ENCODE data around the gene CLEC16A. TPM values are rescaled to one million over a fixed set of nuclear protein-coding genes. Genes with fewer than 3 reads are reported as not detected.

CLEC16A gene
- total and polyA plus RNA-seq, 8 donors = 8.1 to 17.2 (median 10.7) TPM

GRCh38 chr16:11011326-11011725 lies 67.0 kb downstream of the CLEC16A start:
- 96 to 100% methylated on average over 1 of the region's 1 CpG for WGBS, 2 donors
- no peak for FAIRE-seq

GRCh38 chr16:11012841-11013240 lies 68.5 kb downstream of the CLEC16A start:
- no peaks in the 10 kb centered on the region for H3K9me3 ChIP-seq
- FAIRE-seq = no peak
- DNase-seq = no peak
- intact Hi-C loops (cut with DNase I) = no loop called here
- H3K4me1 ChIP-seq = no peaks in the 10 kb centered on the region
- 88 to 92% methylated on average over 8 of the region's 8 CpGs for WGBS, 2 donors
- no peak overlapping the region for H3K4me3 ChIP-seq
- no peak for ATAC-seq
- no peaks in the 10 kb centered on the region for H3K27me3 ChIP-seq
- no peak for TF ChIP-seq CTCF (IDR thresholded peaks at IDR 0.05)
- no peaks in the 10 kb centered on the region for H3K36me3 ChIP-seq
- no peak overlapping the region for H3K27ac ChIP-seq

More at GRCh38 chr16:11011326-11011725, 67.0 kb downstream of the CLEC16A start:
- H3K4me3 ChIP-seq = no peak overlapping the region
- H3K27me3 ChIP-seq = no peaks in the 10 kb centered on the region
- DNase-seq (no peak), ATAC-seq (no peak)
- H3K36me3 ChIP-seq = no peaks in the 10 kb centered on the region
- no peaks in the 10 kb centered on the region for H3K4me1 ChIP-seq
- intact Hi-C loops (cut with DNase I) = no loop called here
- H3K9me3 ChIP-seq = no peaks in the 10 kb centered on the region
- no peak overlapping the region for H3K27ac ChIP-seq
- TF ChIP-seq CTCF (IDR thresholded peaks at IDR 0.05) = no peak

DNA sequence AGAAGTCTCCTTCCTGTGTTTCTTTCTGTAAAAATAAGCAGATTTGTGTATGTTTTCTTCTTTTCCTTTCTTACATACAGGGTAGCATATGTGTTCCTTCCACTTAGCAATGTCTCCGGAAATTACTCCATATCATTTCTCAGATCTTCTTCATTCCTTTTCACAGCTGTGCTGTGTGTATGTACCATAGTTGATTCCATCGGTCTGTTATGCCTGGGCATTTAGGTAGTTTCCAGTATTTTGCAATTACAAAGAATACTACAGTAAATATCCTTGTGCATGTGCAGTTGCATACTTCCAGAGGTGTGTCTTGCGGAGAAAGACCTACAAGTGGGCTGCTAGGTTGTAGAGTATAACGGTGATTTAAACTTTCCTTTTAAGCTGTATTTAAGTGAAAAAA lies 69.8 kb downstream of the CLEC16A start:
- Histone ChIP-seq H3K9me3 (no peaks in the 10 kb centered on the region), H3K4me3 (no peak overlapping the region), H3K36me3 (no peaks in the 10 kb centered on the region), H3K27ac (no peak overlapping the region), H3K4me1 (no peaks in the 10 kb centered on the region), H3K27me3 (no peaks in the 10 kb centered on the region)
- ATAC-seq (peak in 1 of 4 donors; percentile 27), FAIRE-seq (no peak), DNase-seq (no peak)
- intact Hi-C loops (cut with DNase I) = no loop called here
- TF ChIP-seq CTCF (IDR thresholded peaks at IDR 0.05) = no peak
- 86 to 88% methylated on average over 4 of the region's 4 CpGs for WGBS, 2 donors

GRCh38 chr16:11015076-11015475 lies 70.7 kb downstream of the CLEC16A start:
- H3K27me3 ChIP-seq = no peaks in the 10 kb centered on the region
- intact Hi-C loops (cut with DNase I) = no loop called here
- no peak for TF ChIP-seq CTCF (IDR thresholded peaks at IDR 0.05)
- no peak overlapping the region for H3K27ac ChIP-seq
- no peaks in the 10 kb centered on the region for H3K9me3 ChIP-seq
- no peak overlapping the region for H3K4me3 ChIP-seq
- no peaks in the 10 kb centered on the region for H3K4me1 ChIP-seq
- H3K36me3 ChIP-seq = no peaks in the 10 kb centered on the region
- no peak for FAIRE-seq
- no peak for DNase-seq
- ATAC-seq = no peak
- WGBS, 2 donors = 91 to 94% methylated on average over 6 of the region's 6 CpGs

DNA sequence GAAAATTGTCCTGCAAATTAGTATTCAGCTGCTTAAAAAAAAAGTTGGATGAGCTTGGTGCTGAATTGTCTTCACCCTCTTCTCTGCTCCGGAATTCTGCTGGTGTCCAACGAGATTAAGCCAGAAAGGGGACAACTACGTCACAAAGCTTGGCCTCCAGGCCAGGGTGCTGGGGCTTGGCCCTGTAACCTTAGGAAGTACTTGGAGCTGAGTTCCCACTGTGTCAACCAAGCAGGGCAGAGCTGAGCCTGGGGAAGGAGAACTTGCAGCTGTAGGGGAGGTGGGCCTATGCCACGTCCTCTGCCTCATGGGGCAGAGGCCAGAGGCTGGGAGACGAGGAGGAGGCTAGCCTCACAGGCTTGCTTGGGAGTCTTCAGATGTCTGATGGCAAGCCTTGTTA lies 71.2 kb downstream of the CLEC16A start:
- DNase-seq (peak in 1 of 6 donors; percentile 43), FAIRE-seq (no peak), ATAC-seq (no peak)
- H3K27ac ChIP-seq = no peak overlapping the region
- no peaks in the 10 kb centered on the region for H3K27me3 ChIP-seq
- H3K36me3 ChIP-seq = no peaks in the 10 kb centered on the region
- intact Hi-C loops (cut with DNase I) = no loop called here
- H3K4me3 ChIP-seq = no peak overlapping the region
- no peaks in the 10 kb centered on the region for H3K9me3 ChIP-seq
- no peaks in the 10 kb centered on the region for H3K4me1 ChIP-seq
- 89 to 93% methylated on average over 5 of the region's 5 CpGs for WGBS, 2 donors
- no peak for TF ChIP-seq CTCF (IDR thresholded peaks at IDR 0.05)
